Measurements from ENCODE around the gene A4GNT.
A peak's percentile ranks its signal among the peaks of the same experiment; 100 is the strongest.
"Not testable (repeated sequence)": the region's sequence is repeated elsewhere in the genome, so short reads cannot be mapped to it uniquely, and the experiment has no call there.

The A4GNT gene

GRCh38 chr3:138132239-138132638, at the start of gene A4GNT:
Gene A4GNT (minus strand): TSS chr3:138132390. CDS start chr3:138131256, 1,134 bp downstream.
- DNase-seq (ENCODE audit: low read depth in 2 of 2) = no peak

- no peak for DNase-seq (ENCODE audit: low read depth in 2 of 2)
Measured at GRCh38 chr3:138180375-138181029, 48.3 kb upstream of the A4GNT start.

- DNase-seq (ENCODE audit: low read depth in 2 of 2) = peak; percentile 44 to 51
Measured at GRCh38 chr3:138174421-138175131, 42.4 kb upstream of the A4GNT start, which contains the start of gene DBR1. Gene DBR1 (minus strand): TSS chr3:138174921. CDS start chr3:138174795, 126 bp downstream.

- no peak for DNase-seq (ENCODE audit: low read depth in 2 of 2)
Measured at GRCh38 chr3:138173769-138174420, 41.7 kb upstream of the A4GNT start.

- no peak for DNase-seq (ENCODE audit: low read depth in 2 of 2)
Measured at GRCh38 chr3:138172625-138173024, 40.4 kb upstream of the A4GNT start.

GRCh38 chr3:138165061-138165460, 32.9 kb upstream of the A4GNT start:
- no peak for DNase-seq (ENCODE audit: low read depth in 2 of 2)

GRCh38 chr3:138157743-138158142, 25.6 kb upstream of the A4GNT start:
- DNase-seq (ENCODE audit: low read depth in 2 of 2) = no peak

GRCh38 chr3:138154534-138154933, 22.3 kb upstream of the A4GNT start:
- no peak for DNase-seq (ENCODE audit: low read depth in 2 of 2)

- no peak for DNase-seq (ENCODE audit: low read depth in 2 of 2)
Measured at GRCh38 chr3:138148503-138148902, 16.3 kb upstream of the A4GNT start.

- DNase-seq (ENCODE audit: low read depth in 2 of 2) = not testable (repeated sequence)
Measured at GRCh38 chr3:138142181-138142580, 10.0 kb upstream of the A4GNT start.

- no peak for DNase-seq (ENCODE audit: low read depth in 2 of 2)
Measured at GRCh38 chr3:138140940-138141339, 8.8 kb upstream of the A4GNT start.

- no peak for DNase-seq (ENCODE audit: low read depth in 2 of 2)
Measured at GRCh38 chr3:138139691-138140090, 7.5 kb upstream of the A4GNT start.

GRCh38 chr3:138137861-138138260, 5.7 kb upstream of the A4GNT start:
- DNase-seq (ENCODE audit: low read depth in 2 of 2) = no peak

- no peak for DNase-seq (ENCODE audit: low read depth in 2 of 2)
Measured at GRCh38 chr3:138136201-138136600, 4.0 kb upstream of the A4GNT start.

GRCh38 chr3:138135833-138136194, 3.6 kb upstream of the A4GNT start:
- DNase-seq (ENCODE audit: low read depth in 2 of 2) = no peak

- no peak for DNase-seq (ENCODE audit: low read depth in 2 of 2)
Measured at GRCh38 chr3:138135146-138135832, 3.1 kb upstream of the A4GNT start.

- no peak for DNase-seq (ENCODE audit: low read depth in 2 of 2)
Measured at GRCh38 chr3:138127636-138128365, 4.4 kb downstream of the A4GNT start.

GRCh38 chr3:138125548-138126221, 6.5 kb downstream of the A4GNT start:
- DNase-seq (ENCODE audit: low read depth in 2 of 2) = no peak

- no peak for DNase-seq (ENCODE audit: low read depth in 2 of 2)
Measured at GRCh38 chr3:138124706-138125355, 7.4 kb downstream of the A4GNT start.

GRCh38 chr3:138124188-138124587, 8.0 kb downstream of the A4GNT start:
- DNase-seq (ENCODE audit: low read depth in 2 of 2) = no peak

GRCh38 chr3:138119423-138119766, 12.8 kb downstream of the A4GNT start:
- DNase-seq (ENCODE audit: low read depth in 2 of 2) = no peak

All from stimulated activated CD8-positive, alpha-beta memory T cell treated with anti-CD3 and anti-CD28 coated beads, Interleukin-7, amount 100 ng/mL, for 4 hours (primary cell).